CD14-positive monocyte (primary cell): ENCODE results near the gene ALDOB. TPM values are rescaled to one million over a fixed set of nuclear protein-coding genes. Genes with fewer than 3 reads are reported as not detected.
A peak's percentile ranks its signal among the peaks of the same experiment; 100 is the strongest.

Experiments
- DNase-seq, 3 donors: peaks; one replicate each; pipeline ENCODE4 v3.0.0-alpha.2; 2011 to 2022
- H2AFZ ChIP-seq: 2 replicates; pipeline ENCODE4 v1.6.0; 2012; ENCODE audit warnings: mild to moderate bottlenecking, low read depth, low read length, inconsistent platforms; ENCODE audit not compliant: insufficient read depth, poor library complexity, severe bottlenecking
- H3K27ac ChIP-seq, 2 donors: 1 replicate in 1 of 2; 2 replicates in 1 of 2; pipeline ENCODE4 v1.5.1; 2012 to 2013; ENCODE audit warnings: low read length in 2 of 2, control low read depth in 1 of 2, inconsistent platforms in 1 of 2, low read depth in 1 of 2, mild to moderate bottlenecking in 1 of 2
- H3K27me3 ChIP-seq, 2 donors: one replicate each; pipeline versions ENCODE4 v1.6.0 to v1.6.1; 2011 to 2013; ENCODE audit warnings: low read length in 2 of 2; ENCODE audit not compliant: control insufficient read depth in 2 of 2, insufficient read depth in 2 of 2
- H3K36me3 ChIP-seq, 2 donors: replicated peaks in 1 of 2; 1 replicate in 1 of 2; 2 replicates in 1 of 2; pipeline versions ENCODE4 v1.5.1 to v1.6.1; 2012 to 2013; ENCODE audit warnings: low read length in 2 of 2, control low read depth in 1 of 2, inconsistent platforms in 1 of 2, mild to moderate bottlenecking in 1 of 2; ENCODE audit not compliant: insufficient read depth in 2 of 2, control insufficient read depth in 1 of 2
- H3K4me1 ChIP-seq, 2 donors: 1 replicate in 1 of 2; 2 replicates in 1 of 2; pipeline versions ENCODE4 v1.5.1 to v1.6.1; 2012 to 2013; ENCODE audit warnings: low read length in 2 of 2, control low read depth in 1 of 2, inconsistent platforms in 1 of 2, mild to moderate bottlenecking in 1 of 2, moderate library complexity in 1 of 2; ENCODE audit not compliant: insufficient read depth in 2 of 2, control insufficient read depth in 1 of 2
- H3K4me2 ChIP-seq: replicated peaks from 2 replicates; pipeline ENCODE3; 2012; ENCODE audit warnings: low read length, moderate library complexity, mild to moderate bottlenecking; ENCODE audit not compliant: poor library complexity, severe bottlenecking; ENCODE audit errors: extremely low read depth
- H3K4me3 ChIP-seq, 3 experiments: fragments of 200-600 bp in 1 of 3; sonication (generic) in 1 of 3; replicated peaks in 1 of 3; 1 replicate in 2 of 3; 2 replicates in 1 of 3; pipeline ENCODE4 v1.5.1; 2011 to 2013; ENCODE audit warnings: low read length in 3 of 3, mild to moderate bottlenecking in 3 of 3, control low read depth in 2 of 3, low read depth in 2 of 3, inconsistent platforms in 1 of 3, moderate library complexity in 1 of 3
- H3K79me2 ChIP-seq: 2 replicates; pipeline ENCODE4 v1.6.0; 2012; ENCODE audit warnings: mild to moderate bottlenecking, control low read depth, inconsistent platforms, low read length, moderate library complexity; ENCODE audit not compliant: insufficient read depth
- H3K9ac ChIP-seq: 2 replicates; pipeline ENCODE4 v1.6.0; 2017; ENCODE audit warnings: low read length, mild to moderate bottlenecking; ENCODE audit not compliant: insufficient read depth, poor library complexity, severe bottlenecking
- H3K9me3 ChIP-seq, 2 donors: replicated peaks in 1 of 2; 1 replicate in 1 of 2; 2 replicates in 1 of 2; pipeline versions ENCODE4 v1.5.1 to v1.6.1; 2012 to 2013; ENCODE audit warnings: low read length in 2 of 2, control low read depth in 1 of 2; ENCODE audit not compliant: control insufficient read depth in 1 of 2, insufficient read depth in 1 of 2
- H4K20me1 ChIP-seq: 2 replicates; pipeline ENCODE4 v1.6.0; 2012; ENCODE audit warnings: mild to moderate bottlenecking, low read length, control low read depth, moderate library complexity; ENCODE audit not compliant: insufficient read depth
- H3K27ac Mint-ChIP-seq, 7 donors: one replicate each; pipeline ENCODE4 v1.8.0; 2020; ENCODE audit warnings: mild to moderate bottlenecking in 7 of 7, mixed read lengths in 7 of 7, moderate library complexity in 6 of 7, inconsistent platforms in 2 of 7
- H3K27me3 Mint-ChIP-seq, 3 donors: one replicate each; pipeline ENCODE4 v1.8.0; 2021 to 2022; ENCODE audit warnings: low read depth in 3 of 3, mild to moderate bottlenecking in 3 of 3, mixed read lengths in 3 of 3, moderate library complexity in 3 of 3, inconsistent platforms in 1 of 3
- H3K36me3 Mint-ChIP-seq, 2 donors: one replicate each; pipeline ENCODE4 v1.8.0; 2020; ENCODE audit warnings: mixed read lengths in 2 of 2, inconsistent platforms in 1 of 2, mild to moderate bottlenecking in 1 of 2
- H3K4me1 Mint-ChIP-seq: one replicate; pipeline ENCODE4 v1.8.0; 2020; ENCODE audit warnings: mild to moderate bottlenecking, mixed read lengths
- H3K4me3 Mint-ChIP-seq, 2 donors: one replicate each; pipeline ENCODE4 v1.8.0; 2020; ENCODE audit warnings: mild to moderate bottlenecking in 2 of 2, mixed read lengths in 2 of 2, moderate library complexity in 1 of 2
- H3K9me3 Mint-ChIP-seq, 7 donors: one replicate each; pipeline ENCODE4 v1.8.0; 2020 to 2022; ENCODE audit warnings: mixed read lengths in 7 of 7, mild to moderate bottlenecking in 6 of 7, moderate library complexity in 6 of 7, inconsistent platforms in 2 of 7
- CTCF ChIP-seq: fragments of 200-600 bp; IDR thresholded peaks from one replicate; pipeline ENCODE4 v1.8.0; 2022; ENCODE audit warnings: antibody characterized with exemption, mild to moderate bottlenecking
- WGBS: methylation state at CpG from one replicate; pipeline ENCODE4 v1.1.5; 2013; ENCODE audit warnings: missing lambda C conversion rate; ENCODE audit not compliant: insufficient coverage; 5-methylcytosine and 5-hydroxymethylcytosine counted together
- intact Hi-C, 2 donors: fragments of 100-400 bp; cut with micrococcal nuclease; formaldehyde crosslinking; loops; one replicate each; pipeline versions ENCODE4 v1.15.0 to v1.15.1; 2023
- polyA plus RNA-seq, 3 donors: library from polyadenylated mRNA; depleted of rRNA in 1 of 3; unstranded in 2 of 3; stranded (reverse) in 1 of 3; fragments of 300-500 nt in 2 of 3; fragments of >200 nt in 1 of 3; fragmentation: Illumina TruSeq in 2 of 3; gene quantifications; 1 replicate in 2 of 3; 2 replicates in 1 of 3; pipeline ENCODE4 v1.2.3, GENCODE V29; 2012 to 2021

ALDOB gene
- polyA plus RNA-seq, 3 donors: not detected

GRCh38 chr9:101468116-101468515 is 32.5 kb upstream of the ALDOB start:
- peaks cover 5% of the 10 kb centered on the region for H3K4me1 Mint-ChIP-seq
- Histone ChIP-seq H3K27ac (no peak overlapping the region), H3K79me2 (no peaks in the 10 kb centered on the region), H2AFZ (peak overlapping the region; percentile 19), H3K27me3 (no peaks in the 10 kb centered on the region), H3K4me3 (no peak overlapping the region), H3K9ac (no peak overlapping the region), H4K20me1 (no peaks in the 10 kb centered on the region), H3K4me1 (no peaks in the 10 kb centered on the region), H3K4me2 (no peak overlapping the region), H3K9me3 (no peaks in the 10 kb centered on the region), H3K36me3 (no peaks in the 10 kb centered on the region)
- H3K27me3 Mint-ChIP-seq: peaks cover 3 to 7% (median 6%) of the 10 kb centered on the region in 3 donors
- H3K9me3 Mint-ChIP-seq: peaks cover 0 to 2% (median 0%) of the 10 kb centered on the region in 7 donors
- no CpG with 5 or more reads among the region's 1 CpG for WGBS
- no peaks in the 10 kb centered on the region for H3K36me3 Mint-ChIP-seq
- intact Hi-C loops: loop anchor here in 1 of 2 donors (10.0 kb wide), 1 partner anchor 57 kb away; no protein-coding TSS in a partner anchor
- H3K4me3 Mint-ChIP-seq: no peak overlapping the region
- H3K27ac Mint-ChIP-seq: no peak overlapping the region
- no peak for DNase-seq
- no peak for TF ChIP-seq CTCF

- Mint-ChIP-seq H3K27ac (no peak overlapping the region), H3K4me1 (peaks cover 5% of the 10 kb centered on the region), H3K4me3 (no peak overlapping the region), H3K9me3 (peaks cover 0 to 2% (median 0%) of the 10 kb centered on the region in 7 donors), H3K27me3 (peaks cover 3 to 7% (median 6%) of the 10 kb centered on the region in 3 donors), H3K36me3 (no peaks in the 10 kb centered on the region)
- no CpG with 5 or more reads among the region's 3 CpGs for WGBS
- Histone ChIP-seq H3K9ac (no peak overlapping the region), H3K9me3 (no peaks in the 10 kb centered on the region), H3K27me3 (no peaks in the 10 kb centered on the region), H3K27ac (no peak overlapping the region), H3K4me2 (no peak overlapping the region), H3K4me3 (no peak overlapping the region), H3K36me3 (no peaks in the 10 kb centered on the region), H4K20me1 (no peaks in the 10 kb centered on the region), H2AFZ (no peak overlapping the region), H3K4me1 (no peaks in the 10 kb centered on the region), H3K79me2 (no peaks in the 10 kb centered on the region)
- no peak for DNase-seq
- intact Hi-C loops: loop anchor here in 1 of 2 donors (10.0 kb wide), 1 partner anchor 57 kb away; no protein-coding TSS in a partner anchor
- TF ChIP-seq CTCF: no peak
These were observed 32.1 kb upstream of the ALDOB start for GRCh38 chr9:101467690-101468089.
